NCI-H1092 treated with DMSO at 0.1 percent for 48 hours (cell line): ENCODE results near the gene DOCK11.

Source experiments
- DNase-seq: peaks from one replicate; lab custom pipeline; 2025; lab: John Stamatoyannopoulos, UW

The DOCK11 gene

DNA sequence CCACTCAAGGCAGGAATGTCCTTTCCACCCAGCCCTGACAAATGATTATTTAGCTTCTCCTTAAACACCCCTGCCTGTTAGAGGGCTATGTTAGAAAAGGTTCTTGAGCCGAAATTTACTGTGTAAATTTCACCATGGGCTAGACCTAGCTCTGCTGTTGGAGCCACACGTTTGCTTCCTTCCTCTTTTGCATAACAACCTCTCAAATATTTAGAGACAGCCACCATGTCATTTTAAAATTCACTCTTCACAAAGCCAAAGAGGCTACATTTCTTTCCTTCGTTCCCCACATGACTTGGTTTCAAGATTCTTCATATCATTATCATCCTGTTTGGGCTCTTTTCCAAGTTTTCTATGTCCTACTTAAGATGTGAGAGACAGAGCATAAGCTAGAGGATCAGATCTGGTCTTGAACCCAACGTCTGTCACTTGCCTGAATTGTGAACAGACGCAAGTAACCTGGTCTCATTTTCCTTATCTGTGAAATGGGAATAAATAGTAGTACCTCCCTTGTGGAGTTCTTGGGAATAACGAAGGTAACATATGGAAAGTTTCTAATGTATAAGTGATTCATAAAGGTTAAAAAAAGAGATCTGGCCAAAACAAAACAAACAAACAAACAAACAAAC is 6.7 kb downstream of the DOCK11 start:
- no peak for DNase-seq

DNA sequence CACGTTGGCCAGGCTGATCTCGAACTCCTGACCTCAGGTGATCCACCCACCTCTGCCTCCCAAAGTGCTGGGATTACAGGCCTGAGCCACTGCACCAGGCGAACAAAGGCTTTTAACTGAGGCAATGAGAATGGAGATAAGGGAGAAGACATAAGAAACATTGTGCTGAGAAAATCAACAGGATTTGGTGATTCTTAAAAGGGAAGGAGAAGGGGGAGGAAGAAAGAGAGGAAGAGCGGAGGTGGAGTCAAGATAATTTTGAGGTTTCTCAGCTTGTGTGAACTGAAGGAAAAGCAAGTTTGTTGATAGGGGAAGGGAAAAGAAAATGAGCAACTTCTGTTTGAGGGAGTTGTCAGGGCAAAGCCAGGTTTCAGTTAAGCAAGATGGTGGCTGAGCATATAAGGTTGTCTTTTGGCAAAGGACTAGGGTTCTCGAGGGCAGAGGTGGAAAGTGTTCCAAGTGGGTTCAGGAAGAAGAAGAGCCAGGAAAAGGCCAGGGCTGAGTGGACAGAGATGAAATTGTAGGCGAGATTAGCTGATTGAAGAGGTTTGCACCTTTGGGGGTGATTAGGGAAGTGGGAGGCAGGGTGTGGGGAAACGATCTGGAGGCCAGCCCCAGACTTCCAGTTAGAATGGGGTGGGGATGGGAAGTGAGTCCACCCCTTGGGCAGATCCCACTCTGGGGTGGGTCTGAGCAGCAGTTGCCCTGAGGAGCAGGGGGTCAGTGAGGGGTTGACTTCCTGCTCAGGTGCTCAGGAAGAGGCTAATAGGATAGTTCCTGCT is 7.8 kb downstream of the DOCK11 start:
- DNase-seq, result no peak

DNA sequence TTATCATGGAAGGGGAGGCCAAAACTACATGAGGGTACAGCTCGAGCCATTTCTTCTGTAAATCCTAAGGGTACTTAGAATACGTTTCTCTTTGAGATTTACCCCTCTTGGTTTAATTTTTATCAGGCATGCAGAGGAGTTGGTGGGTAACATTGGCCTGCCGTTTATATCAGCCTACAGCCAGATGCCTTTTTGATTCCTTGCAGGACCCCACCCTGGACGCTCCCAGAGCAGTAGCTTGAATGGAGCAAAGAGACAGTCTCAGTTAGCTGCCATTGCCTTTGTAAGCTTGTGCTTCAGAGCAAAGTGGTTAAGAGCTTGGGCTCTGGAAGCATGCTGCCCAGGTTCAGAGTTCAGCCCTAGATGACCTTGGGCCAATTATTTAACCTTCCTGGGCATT is 9.0 kb downstream of the DOCK11 start:
- DNase-seq, result no peak

GRCh38 chrX:118506805-118507480 is 11.3 kb downstream of the DOCK11 start:
- DNase-seq, result no peak

- DNase-seq, result no peak
These were observed 12.2 kb downstream of the DOCK11 start for GRCh38 chrX:118507766-118508165.

DNA sequence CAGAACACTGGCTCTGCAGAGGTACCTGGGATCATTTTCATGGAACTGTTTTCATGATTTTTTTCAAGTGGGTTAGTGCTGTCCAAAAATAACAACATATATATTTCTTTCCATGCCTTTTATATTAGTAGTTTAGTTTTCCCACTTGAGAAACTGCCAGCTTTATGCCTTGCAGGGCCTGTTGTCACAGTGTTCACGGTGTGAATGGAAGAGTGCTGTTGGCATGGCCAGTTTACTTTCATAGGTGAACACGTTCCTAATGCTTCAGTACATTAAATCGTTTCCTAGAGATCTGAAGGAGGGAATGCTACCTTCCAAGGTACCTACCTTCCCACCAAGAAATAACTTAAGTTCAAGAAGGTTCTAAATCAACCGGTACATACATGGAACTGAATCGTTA is 12.6 kb downstream of the DOCK11 start:
- DNase-seq, result no peak

DNA sequence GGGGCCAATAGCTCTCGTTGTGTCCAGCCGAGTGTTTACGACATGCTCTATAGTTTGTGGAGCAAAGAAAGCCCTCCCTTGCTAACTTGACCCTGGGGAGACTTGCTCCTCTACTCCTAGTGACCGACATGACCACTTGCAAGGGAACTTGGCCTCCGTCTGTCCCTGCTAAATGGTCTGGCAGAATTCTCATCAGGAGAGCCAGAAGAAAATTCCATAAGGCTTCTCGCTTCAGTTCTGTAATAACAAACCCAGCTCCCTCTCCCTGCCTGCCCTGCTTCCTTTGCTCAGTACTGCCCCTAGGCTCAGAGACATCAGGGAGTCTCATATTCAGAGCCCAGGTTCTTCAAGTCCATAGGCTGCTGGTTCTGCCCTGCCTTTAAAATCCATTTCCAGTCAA is 13.0 kb downstream of the DOCK11 start:
- no peak for DNase-seq

DNA sequence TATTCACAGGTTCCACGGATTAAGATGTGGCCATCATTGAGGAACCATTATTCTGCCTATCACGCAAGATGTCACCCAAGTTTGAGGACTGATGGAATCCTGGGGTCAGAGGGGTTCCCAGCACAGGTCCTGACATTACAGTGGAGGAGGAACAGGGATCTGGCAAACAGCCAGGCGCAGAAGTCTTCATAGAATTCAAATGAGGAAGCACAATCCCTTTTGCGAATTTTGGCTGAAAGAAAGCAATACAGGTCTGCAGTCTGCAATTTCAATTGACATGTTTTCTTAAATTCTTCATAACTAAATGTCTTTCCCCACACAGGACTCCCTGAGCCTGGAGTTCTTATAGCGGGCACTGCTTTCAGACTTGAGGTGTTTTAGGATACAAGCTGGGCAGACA is 14.5 kb downstream of the DOCK11 start:
- no peak for DNase-seq

- no peak for DNase-seq
These were observed 17.7 kb downstream of the DOCK11 start for GRCh38 chrX:118513120-118513898.

DNA sequence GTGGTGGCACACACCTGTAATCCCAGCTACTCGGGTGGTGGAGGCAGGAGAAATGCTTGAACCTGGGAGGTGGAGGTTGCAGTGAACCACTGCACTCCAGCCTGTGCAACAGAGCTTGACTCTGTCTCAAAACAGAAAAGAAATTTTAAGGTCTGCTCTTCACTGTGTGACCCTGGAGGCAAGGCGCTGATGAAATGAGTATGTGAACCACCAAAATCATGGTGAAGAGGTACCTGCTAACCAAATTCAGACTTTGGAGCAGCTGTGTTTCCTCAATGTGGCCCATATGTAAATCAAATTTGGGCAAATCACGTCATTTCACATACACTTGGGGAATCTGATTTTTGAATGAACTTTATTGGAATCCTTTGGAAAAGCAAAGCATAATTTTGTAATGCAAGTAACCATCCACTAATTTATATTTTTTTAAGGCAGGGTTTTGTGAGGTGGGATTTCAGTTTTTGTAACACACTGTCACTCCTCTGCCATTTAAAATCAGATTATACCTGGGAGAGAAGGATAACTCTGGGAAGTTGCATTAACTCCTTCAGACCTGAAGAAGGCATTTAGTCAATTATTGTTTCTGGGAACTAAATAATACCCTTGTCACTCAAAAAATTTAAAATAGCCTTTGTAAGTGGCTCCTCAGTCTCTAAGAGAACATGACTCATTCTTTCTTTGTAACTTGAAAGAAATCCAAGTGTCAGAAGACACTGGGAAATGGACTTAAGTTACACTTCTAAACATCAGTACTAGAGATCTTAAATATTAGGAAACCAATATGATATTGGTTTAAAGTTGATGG is 24.0 kb downstream of the DOCK11 start:
- no peak for DNase-seq

GRCh38 chrX:118520216-118521206 is 24.9 kb downstream of the DOCK11 start:
- no peak for DNase-seq

DNA sequence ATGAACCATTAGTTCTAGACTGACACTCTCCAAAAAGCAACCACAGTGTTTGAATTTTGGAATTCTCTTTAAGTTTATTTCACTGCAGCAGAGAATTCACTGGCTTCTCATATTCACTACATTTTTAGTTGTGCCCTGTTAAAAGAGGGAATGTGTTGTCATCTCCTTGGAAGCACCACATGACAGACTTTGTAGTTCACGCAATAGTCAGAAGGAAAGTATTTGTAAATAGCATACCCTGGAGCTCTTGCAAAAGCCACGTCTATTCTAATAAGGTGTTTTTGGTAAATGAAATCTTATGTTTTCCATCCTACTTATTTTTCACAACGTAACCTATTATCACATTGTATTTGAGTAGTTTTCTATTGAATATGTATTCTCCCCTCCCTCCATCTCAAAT is 25.8 kb downstream of the DOCK11 start:
- no peak for DNase-seq

- no peak for DNase-seq
These were observed 26.8 kb downstream of the DOCK11 start for GRCh38 chrX:118522230-118522926.

DNA sequence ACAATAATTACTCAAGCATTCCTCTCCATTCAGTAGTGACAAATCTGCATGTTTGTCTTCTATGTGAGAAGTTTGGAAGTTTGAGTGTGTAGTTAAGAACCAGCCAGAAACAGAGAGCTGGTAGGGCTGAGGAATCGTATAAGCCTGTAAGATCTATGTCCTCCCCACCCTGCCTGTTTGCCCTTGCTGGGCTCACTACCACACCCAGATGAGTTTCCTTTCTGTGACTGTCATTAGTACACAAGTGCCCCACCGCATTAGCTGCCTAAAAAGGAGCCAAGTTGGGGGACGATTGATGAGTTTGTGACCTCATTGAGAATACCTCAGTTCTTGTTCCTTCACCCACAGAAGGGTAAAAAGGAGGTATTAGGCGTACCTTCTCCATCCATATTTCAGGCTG is 28.3 kb downstream of the DOCK11 start:
- no peak for DNase-seq

GRCh38 chrX:118524344-118524743 is 28.7 kb downstream of the DOCK11 start:
- no peak for DNase-seq

- DNase-seq, result no peak
These were observed 29.6 kb downstream of the DOCK11 start for GRCh38 chrX:118525174-118525730.

- no peak for DNase-seq
These were observed 30.5 kb downstream of the DOCK11 start for GRCh38 chrX:118526149-118526548.

- DNase-seq, result no peak
These were observed 32.6 kb downstream of the DOCK11 start for GRCh38 chrX:118528071-118528737.
